Measurements from ENCODE around the gene MYBBP1A.

Gene MYBBP1A

GRCh38 chr17:4565209-4566141 is 10.3 kb upstream of the MYBBP1A start:
- peak; percentile 77 for DNase-seq (ENCODE audit: low spot score)

- no peak for DNase-seq (ENCODE audit: low spot score)
These were observed 7.1 kb upstream of the MYBBP1A start for GRCh38 chr17:4562015-4562969.

GRCh38 chr17:4560837-4561256 is 5.7 kb upstream of the MYBBP1A start:
- no peak for DNase-seq (ENCODE audit: low spot score)

DNA sequence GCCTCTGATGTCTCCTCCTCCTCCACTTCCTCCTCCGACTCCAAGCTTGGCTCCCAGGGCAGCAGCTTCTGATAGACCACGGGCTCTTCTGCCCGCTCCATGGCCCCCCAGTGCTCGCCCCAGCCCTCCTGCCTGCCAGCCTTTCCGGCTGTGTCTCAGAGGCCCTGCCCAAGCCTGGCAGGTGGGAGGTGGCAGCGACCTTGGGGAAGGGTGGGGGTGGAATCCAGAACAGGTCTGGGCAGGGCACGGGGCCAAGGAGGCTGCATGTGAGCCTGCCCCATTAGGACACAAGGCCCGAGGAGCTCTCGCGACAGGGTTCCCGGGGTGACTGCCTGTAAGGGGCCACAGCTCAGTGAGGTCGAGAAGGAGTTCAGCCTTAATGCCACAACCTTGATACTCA is 5.2 kb upstream of the MYBBP1A start, which contains the start of gene GGT6:
Gene GGT6, minus strand, starts transcription at position 157 of the 400 bp plus-strand sequence. Its CDS starts 56 bp downstream, at position 101.
- no peak for DNase-seq (ENCODE audit: low spot score)

- DNase-seq (ENCODE audit: low spot score) = no peak
These were observed 4.8 kb upstream of the MYBBP1A start for GRCh38 chr17:4559966-4560365.

- DNase-seq (ENCODE audit: low spot score) = no peak
These were observed 4.1 kb upstream of the MYBBP1A start for GRCh38 chr17:4559139-4559791.

DNA sequence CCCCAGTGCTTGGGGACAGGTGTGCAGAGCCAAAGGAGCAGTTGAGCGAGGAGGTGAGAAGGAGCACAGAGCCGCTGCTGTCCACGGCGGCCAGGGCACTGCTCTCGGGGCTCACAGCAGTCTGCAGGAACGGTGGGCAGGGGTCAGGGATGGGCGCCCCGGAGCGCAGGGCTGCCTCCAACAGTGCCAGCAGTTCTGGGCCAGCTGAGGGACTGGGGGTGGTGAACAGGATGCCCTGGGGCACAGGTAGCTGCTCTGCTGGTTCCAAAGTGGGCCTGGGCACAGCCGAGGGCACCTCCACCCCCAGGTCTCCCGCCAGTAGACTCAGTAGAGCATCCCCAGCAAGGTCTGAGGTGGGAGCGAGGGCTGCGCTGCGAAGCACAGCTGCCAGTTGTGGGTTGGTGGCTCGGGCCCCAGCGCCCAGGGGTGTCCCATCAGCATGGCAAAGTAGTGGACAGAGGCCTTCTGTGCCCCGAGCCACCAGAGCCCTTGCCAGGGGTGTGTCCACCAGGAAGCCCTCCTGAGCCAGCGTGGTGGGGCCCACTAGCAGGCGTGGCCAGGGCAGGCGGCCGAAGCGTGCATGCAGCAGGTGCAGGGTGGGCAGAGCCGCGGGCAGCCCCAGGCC is 3.3 kb upstream of the MYBBP1A start:
- no peak for DNase-seq (ENCODE audit: low spot score)

DNA sequence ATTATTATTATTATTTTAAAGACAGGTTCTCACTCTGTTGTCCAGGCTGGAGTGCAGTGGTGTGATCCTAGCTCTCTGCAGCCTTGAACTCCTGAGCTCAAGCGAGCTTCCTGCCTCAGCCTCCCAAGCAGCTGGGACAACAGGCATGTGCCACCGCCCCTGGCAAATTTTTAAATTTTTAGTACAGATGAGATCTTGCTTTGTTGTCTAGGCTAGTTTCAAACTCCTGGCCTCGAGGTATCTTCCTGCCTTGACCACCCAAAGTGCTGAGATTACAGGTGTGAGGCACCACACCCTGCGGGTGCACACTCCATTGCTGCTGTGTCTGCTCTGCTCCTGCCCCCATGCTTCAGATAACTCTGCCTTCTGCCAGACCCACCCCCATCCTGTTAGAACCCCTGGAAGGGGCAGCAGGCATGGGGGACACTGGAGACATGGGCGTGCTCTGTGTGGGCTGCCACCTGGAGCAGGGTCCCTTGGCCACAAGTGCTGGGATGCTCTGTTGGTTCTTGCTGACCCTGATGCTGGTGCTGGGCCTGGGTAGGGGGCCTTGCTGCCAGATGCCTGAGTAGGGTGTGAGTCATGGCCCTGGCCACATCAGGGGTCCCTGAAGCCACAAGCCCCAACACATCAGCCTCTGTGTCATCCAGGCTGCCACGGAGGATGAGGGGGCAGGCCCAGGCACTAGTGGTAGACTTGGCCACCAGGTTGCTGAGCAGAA is 2.6 kb upstream of the MYBBP1A start:
- DNase-seq (ENCODE audit: low spot score) = no peak

GRCh38 chr17:4556996-4557395 is 1.8 kb upstream of the MYBBP1A start:
- no peak for DNase-seq (ENCODE audit: low spot score)

DNA sequence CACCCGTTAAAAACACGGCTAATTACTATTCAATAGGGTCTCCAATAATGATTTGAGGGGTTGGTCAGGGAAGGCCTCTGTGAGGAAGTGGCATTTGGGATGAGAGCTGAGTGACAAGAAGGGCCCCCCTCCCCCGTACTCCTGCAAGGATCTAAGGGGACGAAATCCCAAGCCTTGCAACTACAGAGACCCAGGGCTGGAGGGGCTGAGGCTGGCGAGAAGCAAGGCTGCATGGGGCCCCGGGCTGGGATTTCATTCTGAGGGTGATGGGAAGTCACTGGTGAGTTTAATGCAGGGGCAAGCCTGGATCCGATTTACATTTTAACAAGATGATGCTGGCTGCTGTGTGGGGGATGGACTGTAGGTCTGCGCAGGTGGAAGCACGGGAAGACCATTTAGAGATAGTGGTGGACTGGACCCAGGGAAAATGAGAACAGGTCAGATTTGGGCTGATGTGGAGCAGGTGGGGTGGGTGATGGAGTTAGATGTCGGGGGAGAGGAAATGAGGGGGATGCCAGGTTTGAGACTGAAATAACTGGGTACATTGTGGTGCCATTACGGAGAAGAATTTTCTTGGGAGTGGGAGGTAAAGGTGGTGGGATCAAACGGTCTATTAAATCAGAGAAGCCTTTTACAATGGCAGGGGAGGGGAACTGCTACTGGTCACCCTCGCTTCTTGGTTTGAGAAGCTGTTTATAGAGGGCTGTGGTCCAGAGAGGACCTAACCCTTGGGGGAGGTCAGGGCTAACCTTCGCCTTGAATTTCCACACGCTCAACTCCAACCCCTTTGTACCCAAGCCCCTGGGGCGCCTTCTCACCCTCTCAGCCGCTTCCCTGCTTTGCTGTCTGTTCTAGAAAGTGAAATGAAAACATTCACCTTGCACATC is 932 bp upstream of the MYBBP1A start:
- DNase-seq (ENCODE audit: low spot score) = no peak

- no peak for DNase-seq (ENCODE audit: low spot score)
These were observed 665 bp downstream of the MYBBP1A start for GRCh38 chr17:4554441-4554996.

- no peak for DNase-seq (ENCODE audit: low spot score)
These were observed 1.5 kb downstream of the MYBBP1A start for GRCh38 chr17:4553669-4554068.

DNA sequence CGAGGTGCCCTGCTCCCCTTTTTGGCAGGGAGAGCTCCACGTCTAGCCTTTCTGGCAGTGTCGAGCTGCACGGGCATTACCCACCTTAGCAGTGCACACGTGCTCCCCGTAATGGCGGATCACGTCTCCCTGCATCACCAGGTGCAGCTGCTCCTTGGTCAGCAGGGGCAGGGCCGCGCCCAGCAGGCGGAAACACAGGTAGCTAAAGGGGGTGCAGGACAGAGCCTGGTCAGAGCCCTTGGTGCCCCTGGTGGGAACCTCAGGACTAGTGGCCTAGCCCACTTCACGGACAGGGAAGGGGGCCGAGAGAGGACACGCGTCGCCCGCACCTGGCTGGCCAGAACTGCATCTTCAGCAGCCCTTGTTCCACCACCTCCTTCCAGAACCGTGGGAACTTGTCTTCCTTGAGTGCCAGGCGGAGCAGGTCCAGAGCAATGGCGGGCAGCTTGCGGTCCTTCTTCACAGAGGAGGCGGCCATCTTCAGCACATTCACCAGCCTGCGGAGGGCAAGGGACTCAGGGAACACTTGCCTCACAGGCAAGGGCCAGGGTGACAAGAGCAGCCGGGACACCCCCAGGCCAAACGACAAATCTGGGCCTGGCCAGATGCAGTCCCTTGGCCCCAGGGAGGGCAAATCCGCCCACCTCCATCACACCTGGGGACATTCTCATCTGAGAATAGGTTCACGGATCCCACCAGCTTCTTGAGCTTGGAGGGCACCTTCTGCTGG is 3.2 kb downstream of the MYBBP1A start:
- DNase-seq (ENCODE audit: low spot score) = no peak

DNA sequence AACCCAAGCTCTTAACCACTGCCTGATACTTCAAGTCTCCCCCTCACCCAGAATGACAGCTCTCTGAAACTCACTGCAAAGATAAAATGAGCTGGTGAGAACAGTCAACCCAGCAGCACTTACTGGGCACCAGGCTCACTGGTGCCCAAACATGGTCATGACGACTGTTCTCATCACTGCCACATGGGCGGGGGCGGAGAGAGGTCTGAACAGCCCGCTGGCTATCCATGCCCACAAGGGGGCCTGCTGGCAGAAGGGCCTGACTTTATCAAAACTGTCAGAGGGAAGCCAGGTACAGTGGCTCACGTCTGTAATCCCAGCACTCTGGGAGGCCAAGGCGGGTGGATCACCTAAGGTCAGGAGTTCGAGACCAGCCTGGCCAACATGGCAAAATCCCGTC is 4.0 kb downstream of the MYBBP1A start:
- DNase-seq (ENCODE audit: low spot score) = peak; percentile 33

DNA sequence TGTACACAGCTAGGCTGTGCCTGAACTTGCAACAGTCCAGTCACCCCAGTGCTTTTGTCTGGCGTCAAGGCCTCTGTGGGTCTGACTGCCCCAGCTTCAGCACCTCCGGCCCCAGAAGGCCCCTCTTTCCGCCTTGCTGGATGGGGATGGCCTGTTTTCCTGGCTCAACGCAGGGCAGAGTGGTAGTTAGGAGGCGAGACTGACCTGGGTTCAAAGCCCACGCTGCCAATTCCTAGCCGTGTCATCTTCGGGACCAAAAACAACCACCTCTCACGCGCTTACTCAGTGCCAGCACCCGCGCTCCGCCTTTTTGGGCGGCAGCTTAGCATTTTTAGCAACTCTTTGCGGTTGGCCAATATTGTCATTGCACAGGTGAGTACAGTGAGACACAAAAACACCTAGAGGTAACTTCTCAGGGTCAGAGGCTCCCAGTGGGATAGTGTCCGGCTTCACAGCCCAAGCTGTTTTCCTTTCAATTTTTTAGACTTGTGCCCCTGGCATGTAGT is 4.6 kb downstream of the MYBBP1A start:
- no peak for DNase-seq (ENCODE audit: low spot score)

- no peak for DNase-seq (ENCODE audit: low spot score)
These were observed 5.2 kb downstream of the MYBBP1A start for GRCh38 chr17:4549781-4550533.

DNA sequence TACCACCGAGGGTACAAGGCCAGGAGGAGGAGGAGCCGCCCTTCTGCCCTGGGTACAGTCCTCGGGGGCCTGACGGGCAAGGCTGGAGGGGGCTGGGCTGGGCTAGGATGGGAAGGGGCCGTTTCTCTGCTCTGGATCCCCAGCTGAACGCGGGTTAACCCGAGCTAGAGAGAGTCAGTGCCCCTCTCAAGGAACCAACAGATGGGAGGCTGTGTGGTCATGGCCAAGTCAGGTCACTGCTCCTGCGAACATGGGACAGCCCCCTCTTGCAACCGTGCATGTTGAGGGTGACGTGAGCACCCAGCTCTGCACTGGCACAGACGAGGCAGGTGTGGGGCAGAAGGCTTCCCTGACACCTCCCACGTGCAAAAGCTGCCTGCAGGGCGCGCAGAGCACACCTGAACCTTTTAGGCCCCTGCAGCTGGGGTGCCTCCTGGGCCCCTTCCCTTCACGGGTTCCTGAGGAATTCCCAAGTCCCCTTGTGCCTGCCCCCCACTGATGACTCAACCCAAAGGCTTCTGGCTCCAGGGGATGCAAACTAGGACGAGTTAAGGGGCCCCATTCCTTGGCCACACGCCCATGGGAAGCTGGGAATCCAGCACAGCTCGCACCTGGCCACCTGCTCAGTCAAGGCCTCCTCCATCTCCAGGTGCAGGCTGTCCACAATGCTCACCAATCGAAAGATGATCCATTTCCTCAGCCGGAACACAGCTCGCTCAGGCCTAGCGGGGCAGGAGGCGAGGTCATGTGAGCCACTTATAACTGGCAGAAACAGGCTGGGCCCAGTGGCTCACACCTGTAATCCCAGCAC is 6.3 kb downstream of the MYBBP1A start:
- DNase-seq (ENCODE audit: low spot score) = no peak

Data from NAMALWA (cell line).